HUES48 (cell line): Measurements from ENCODE around the gene GIPC3.
"Not testable (repeated sequence)": the region's sequence is repeated elsewhere in the genome, so short reads cannot be mapped to it uniquely, and the experiment has no call there.

Source experiments
- H3K27ac ChIP-seq: one replicate; pipeline ENCODE4 v1.7.0; 2013; ENCODE audit warnings: low read depth, low read length, inconsistent platforms
- H3K27me3 ChIP-seq: 2 replicates; pipeline ENCODE4 v1.6.1; 2013; ENCODE audit warnings: mild to moderate bottlenecking, low read length; ENCODE audit not compliant: control insufficient read depth, insufficient read depth
- H3K36me3 ChIP-seq: 2 replicates; pipeline ENCODE4 v1.6.1; 2013; ENCODE audit warnings: low read length; ENCODE audit not compliant: control insufficient read depth, insufficient read depth
- H3K4me1 ChIP-seq: 2 replicates; pipeline ENCODE4 v1.6.1; 2013; ENCODE audit warnings: mild to moderate bottlenecking, low read length; ENCODE audit not compliant: control insufficient read depth, insufficient read depth
- H3K4me3 ChIP-seq: 2 replicates; pipeline ENCODE4 v1.5.1; 2013; ENCODE audit warnings: mild to moderate bottlenecking, low read depth, low read length
- H3K9ac ChIP-seq: 2 replicates; pipeline ENCODE4 v1.6.1; 2013; ENCODE audit warnings: mild to moderate bottlenecking, low read depth, low read length, moderate library complexity
- H3K9me3 ChIP-seq: 2 replicates; pipeline ENCODE4 v1.6.1; 2013; ENCODE audit warnings: low read length; ENCODE audit not compliant: control insufficient read depth, insufficient read depth

GIPC3 gene

GRCh38 chr19:3578390-3578789 is 6.9 kb upstream of the GIPC3 start:
- H3K27ac ChIP-seq, result no peak overlapping the region
- H3K4me1 ChIP-seq, result peaks cover 9% of the 10 kb centered on the region
- no peak overlapping the region for H3K9ac ChIP-seq
- H3K27me3 ChIP-seq, result peaks cover 3% of the 10 kb centered on the region; the same call in 1 of the 2 replicates
- peak overlapping the region; percentile 58 for H3K4me3 ChIP-seq
- H3K9me3 ChIP-seq, result no peaks in the 10 kb centered on the region
- H3K36me3 ChIP-seq, result peaks cover 6% of the 10 kb centered on the region

GRCh38 chr19:3580156-3580934 is 4.9 kb upstream of the GIPC3 start:
- Histone ChIP-seq H3K36me3 (no peaks in the 10 kb centered on the region), H3K4me1 (peaks cover 9% of the 10 kb centered on the region), H3K9me3 (no peaks in the 10 kb centered on the region), H3K27me3 (peaks cover 12% of the 10 kb centered on the region), H3K9ac (no peak overlapping the region), H3K27ac (no peak overlapping the region), H3K4me3 (no peak overlapping the region)

GRCh38 chr19:3581792-3582191 is 3.5 kb upstream of the GIPC3 start:
- not testable (repeated sequence) for H3K4me3 ChIP-seq, H3K4me1 ChIP-seq, H3K9ac ChIP-seq, H3K36me3 ChIP-seq, H3K9me3 ChIP-seq, H3K27ac ChIP-seq
- peaks cover 24% of the 10 kb centered on the region for H3K27me3 ChIP-seq

GRCh38 chr19:3584036-3584802 is 1.1 kb upstream of the GIPC3 start:
- H3K4me3 ChIP-seq, H3K27ac ChIP-seq, H3K9ac ChIP-seq, H3K9me3 ChIP-seq, H3K4me1 ChIP-seq, H3K36me3 ChIP-seq: not testable (repeated sequence)
- H3K27me3 ChIP-seq, result peaks cover 24% of the 10 kb centered on the region

GRCh38 chr19:3586127-3586626 is 899 bp downstream of the GIPC3 start:
- peak overlapping the region; percentile 54 for H3K4me3 ChIP-seq

GRCh38 chr19:3586707-3587346 is 1.5 kb downstream of the GIPC3 start:
- H3K27me3 ChIP-seq, result peaks cover 24% of the 10 kb centered on the region
- no peak overlapping the region for H3K9ac ChIP-seq
- peaks cover 4% of the 10 kb centered on the region; the same call in 1 of the 2 replicates for H3K9me3 ChIP-seq
- H3K4me3 ChIP-seq, result no peak overlapping the region
- no peak overlapping the region for H3K27ac ChIP-seq
- H3K36me3 ChIP-seq, result no peaks in the 10 kb centered on the region
- H3K4me1 ChIP-seq, result no peaks in the 10 kb centered on the region

More at GRCh38 chr19:3586127-3586626, 899 bp downstream of the GIPC3 start:
- Histone ChIP-seq H3K4me1 (no peaks in the 10 kb centered on the region), H3K27ac (no peak overlapping the region), H3K27me3 (peaks cover 24% of the 10 kb centered on the region), H3K9ac (no peak overlapping the region), H3K9me3 (peaks cover 4% of the 10 kb centered on the region; the same call in 1 of the 2 replicates), H3K36me3 (no peaks in the 10 kb centered on the region)

GRCh38 chr19:3589439-3589838 is 4.2 kb downstream of the GIPC3 start:
- no peak overlapping the region for H3K27ac ChIP-seq
- no peaks in the 10 kb centered on the region for H3K36me3 ChIP-seq
- peaks cover 18% of the 10 kb centered on the region for H3K27me3 ChIP-seq
- peaks cover 4% of the 10 kb centered on the region; the same call in 1 of the 2 replicates for H3K9me3 ChIP-seq
- H3K4me1 ChIP-seq, result no peaks in the 10 kb centered on the region
- H3K4me3 ChIP-seq, result no peak overlapping the region
- H3K9ac ChIP-seq, result no peak overlapping the region

GRCh38 chr19:3589949-3590348 is 4.7 kb downstream of the GIPC3 start:
- H3K4me3 ChIP-seq, result no peak overlapping the region
- no peak overlapping the region for H3K9ac ChIP-seq
- H3K27ac ChIP-seq, result no peak overlapping the region
- peaks cover 4% of the 10 kb centered on the region; the same call in 1 of the 2 replicates for H3K9me3 ChIP-seq
- peaks cover 16% of the 10 kb centered on the region for H3K27me3 ChIP-seq
- H3K36me3 ChIP-seq, result no peaks in the 10 kb centered on the region
- no peaks in the 10 kb centered on the region for H3K4me1 ChIP-seq

- H3K9ac ChIP-seq, result no peak overlapping the region
- no peaks in the 10 kb centered on the region for H3K36me3 ChIP-seq
- peaks cover 4% of the 10 kb centered on the region; the same call in 1 of the 2 replicates for H3K9me3 ChIP-seq
- no peak overlapping the region for H3K4me3 ChIP-seq
- H3K27me3 ChIP-seq, result peaks cover 6% of the 10 kb centered on the region; the same call in 1 of the 2 replicates
- no peak overlapping the region for H3K27ac ChIP-seq
- no peaks in the 10 kb centered on the region for H3K4me1 ChIP-seq
These were observed 5.8 kb downstream of the GIPC3 start for GRCh38 chr19:3590991-3591659.

- no peaks in the 10 kb centered on the region for H3K27me3 ChIP-seq
- no peak overlapping the region for H3K27ac ChIP-seq
- no peaks in the 10 kb centered on the region for H3K36me3 ChIP-seq
- no peaks in the 10 kb centered on the region for H3K4me1 ChIP-seq
- H3K4me3 ChIP-seq, result no peak overlapping the region
- H3K9me3 ChIP-seq, result peaks cover 4% of the 10 kb centered on the region; the same call in 1 of the 2 replicates
- no peak overlapping the region for H3K9ac ChIP-seq
These were observed 6.8 kb downstream of the GIPC3 start for GRCh38 chr19:3591876-3592613.
